Measurements from ENCODE around the gene CFAP45.

DNA sequence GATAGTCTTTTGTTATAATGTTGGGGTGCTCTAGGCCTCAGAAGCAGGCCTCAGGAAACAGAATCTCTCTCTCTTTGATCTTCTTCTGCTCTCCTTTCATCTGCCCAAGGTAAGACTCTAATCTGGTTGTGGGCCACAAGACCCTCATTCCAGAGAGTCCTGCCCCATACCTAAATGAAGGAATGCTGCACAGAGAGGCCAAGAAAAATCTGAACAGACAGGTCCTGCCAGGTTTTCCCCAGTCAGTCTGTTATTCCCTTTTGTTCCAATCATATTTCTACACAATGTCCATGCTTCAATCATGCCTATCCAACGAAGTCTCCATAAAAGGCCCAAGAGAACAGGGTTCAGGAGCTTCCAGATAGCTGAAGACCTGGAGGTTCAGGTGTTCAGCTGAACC lies 7.0 kb upstream of the CFAP45 start:
- TF ChIP-seq, protein P1, sequence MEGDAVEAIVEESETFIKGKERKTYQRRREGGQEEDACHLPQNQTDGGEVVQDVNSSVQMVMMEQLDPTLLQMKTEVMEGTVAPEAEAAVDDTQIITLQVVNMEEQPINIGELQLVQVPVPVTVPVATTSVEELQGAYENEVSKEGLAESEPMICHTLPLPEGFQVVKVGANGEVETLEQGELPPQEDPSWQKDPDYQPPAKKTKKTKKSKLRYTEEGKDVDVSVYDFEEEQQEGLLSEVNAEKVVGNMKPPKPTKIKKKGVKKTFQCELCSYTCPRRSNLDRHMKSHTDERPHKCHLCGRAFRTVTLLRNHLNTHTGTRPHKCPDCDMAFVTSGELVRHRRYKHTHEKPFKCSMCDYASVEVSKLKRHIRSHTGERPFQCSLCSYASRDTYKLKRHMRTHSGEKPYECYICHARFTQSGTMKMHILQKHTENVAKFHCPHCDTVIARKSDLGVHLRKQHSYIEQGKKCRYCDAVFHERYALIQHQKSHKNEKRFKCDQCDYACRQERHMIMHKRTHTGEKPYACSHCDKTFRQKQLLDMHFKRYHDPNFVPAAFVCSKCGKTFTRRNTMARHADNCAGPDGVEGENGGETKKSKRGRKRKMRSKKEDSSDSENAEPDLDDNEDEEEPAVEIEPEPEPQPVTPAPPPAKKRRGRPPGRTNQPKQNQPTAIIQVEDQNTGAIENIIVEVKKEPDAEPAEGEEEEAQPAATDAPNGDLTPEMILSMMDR (IDR thresholded peaks at IDR 0.05), result no peak
- TF ChIP-seq POLR2A (IDR thresholded peaks at IDR 0.05), result no peak
